ENCODE measurements around the gene MSANTD1.

DNA sequence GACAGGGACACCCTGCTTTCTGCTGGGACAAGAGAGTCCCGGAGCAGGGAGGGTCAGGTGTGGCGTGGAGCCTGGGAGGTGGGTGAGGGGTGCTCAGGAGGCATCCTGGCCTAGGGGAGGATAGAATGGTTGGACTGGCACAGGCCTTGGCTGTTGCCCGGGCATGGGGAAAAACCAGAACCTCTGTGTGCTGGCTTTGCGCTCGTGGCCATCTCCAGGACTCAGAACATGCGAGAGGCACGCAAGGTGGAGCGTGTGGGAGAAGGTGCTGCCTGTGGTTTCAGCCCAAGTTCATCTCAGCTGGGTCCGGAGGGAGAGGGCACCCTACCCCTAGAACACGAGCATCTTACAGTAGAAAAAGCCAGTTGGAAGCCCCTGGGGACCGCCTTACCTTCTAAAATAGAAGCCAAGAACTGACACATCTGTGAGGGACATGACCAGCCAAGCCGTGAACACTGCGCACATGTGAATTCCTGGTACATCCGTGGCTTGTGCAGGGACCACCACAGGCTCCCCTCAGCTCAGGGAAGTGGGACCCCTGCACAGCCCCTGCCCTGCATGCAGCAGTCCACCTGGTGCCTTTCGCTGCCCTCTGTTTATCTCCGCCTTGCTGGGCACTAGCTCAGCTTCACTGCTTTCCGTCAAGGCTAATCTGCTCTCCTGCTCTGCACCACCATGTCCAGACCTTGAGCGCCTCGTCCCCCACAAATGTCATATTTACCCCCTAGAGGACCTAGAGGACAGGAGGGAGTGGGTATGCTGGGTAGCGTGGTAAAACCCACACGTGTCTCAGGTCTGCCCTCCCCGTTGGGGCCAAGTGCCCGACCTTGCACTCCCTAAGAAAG lies 13.5 kb downstream of the MSANTD1 start:
- TF ChIP-seq CTCF (IDR thresholded peaks at IDR 0.05) = no peak
- no peak for TF ChIP-seq EZH2 (IDR thresholded peaks at IDR 0.05; ENCODE audit: borderline replicate concordance, insufficient read depth, low read depth, low read length, poor library complexity, severe bottlenecking)

All from B cell (primary cell).